HG03139 (cell line): Measurements from ENCODE around the gene IFI27L2.

ENCODE experiments used
- ATAC-seq: cut with Tn5 transposase; IDR thresholded peaks from one replicate; pipeline ENCODE4 v1.9.1; 2021; ENCODE audit not compliant: unreplicated experiment

IFI27L2 gene

GRCh38 chr14:94103554-94104150, 25.8 kb downstream of the IFI27L2 start:
- no peak for ATAC-seq

- ATAC-seq = no peak
These were observed 26.5 kb downstream of the IFI27L2 start for GRCh38 chr14:94102768-94103482.

DNA sequence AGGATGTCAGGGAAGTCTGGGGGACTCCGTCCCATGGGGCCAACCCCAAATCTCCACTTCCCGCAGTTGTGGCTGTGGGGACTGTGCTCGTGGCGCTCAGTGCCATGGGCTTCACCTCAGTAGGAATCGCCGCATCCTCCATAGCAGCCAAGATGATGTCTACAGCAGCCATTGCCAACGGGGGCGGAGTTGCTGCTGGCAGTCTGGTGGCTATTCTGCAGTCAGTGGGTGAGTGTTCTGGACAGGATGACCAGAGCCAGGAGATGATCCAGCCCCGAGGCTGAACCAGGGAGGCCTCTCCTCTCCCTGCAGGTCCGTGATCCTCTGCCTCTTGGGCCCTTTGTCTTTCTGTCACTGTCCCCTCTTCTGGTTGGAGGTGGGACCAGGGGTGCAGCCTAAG, 27.7 kb downstream of the IFI27L2 start:
- no peak for ATAC-seq

GRCh38 chr14:94100847-94101246, 28.6 kb downstream of the IFI27L2 start:
- no peak for ATAC-seq

- ATAC-seq = no peak
These were observed 30.4 kb downstream of the IFI27L2 start for GRCh38 chr14:94099006-94099405.

GRCh38 chr14:94098326-94098992, 30.9 kb downstream of the IFI27L2 start:
- no peak for ATAC-seq

GRCh38 chr14:94097091-94097490, 32.3 kb downstream of the IFI27L2 start:
- ATAC-seq = no peak

GRCh38 chr14:94093418-94093817, 36.0 kb downstream of the IFI27L2 start:
- no peak for ATAC-seq

- ATAC-seq = no peak
These were observed 39.9 kb downstream of the IFI27L2 start for GRCh38 chr14:94089479-94089878.

DNA sequence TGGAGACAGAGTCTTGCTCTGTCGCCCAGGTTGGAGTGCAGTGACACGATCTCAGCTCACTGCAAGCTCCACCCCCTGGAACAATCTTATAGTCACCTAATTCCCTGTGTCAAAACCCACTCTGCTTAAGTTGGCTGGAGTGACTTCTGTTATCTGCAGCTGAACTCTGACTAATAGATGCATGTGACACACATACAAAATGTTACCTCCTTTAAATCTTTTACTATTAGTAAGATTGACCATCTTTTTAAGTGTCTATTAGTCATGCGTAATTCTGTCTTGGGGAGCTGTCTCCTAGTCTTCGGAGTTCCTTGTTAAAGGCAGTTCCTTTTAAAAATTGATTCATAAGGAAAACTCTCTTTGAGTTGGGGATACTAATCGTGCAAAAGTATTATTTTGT, 40.9 kb downstream of the IFI27L2 start:
- no peak for ATAC-seq

- no peak for ATAC-seq
These were observed 41.5 kb downstream of the IFI27L2 start for GRCh38 chr14:94087891-94088290.

DNA sequence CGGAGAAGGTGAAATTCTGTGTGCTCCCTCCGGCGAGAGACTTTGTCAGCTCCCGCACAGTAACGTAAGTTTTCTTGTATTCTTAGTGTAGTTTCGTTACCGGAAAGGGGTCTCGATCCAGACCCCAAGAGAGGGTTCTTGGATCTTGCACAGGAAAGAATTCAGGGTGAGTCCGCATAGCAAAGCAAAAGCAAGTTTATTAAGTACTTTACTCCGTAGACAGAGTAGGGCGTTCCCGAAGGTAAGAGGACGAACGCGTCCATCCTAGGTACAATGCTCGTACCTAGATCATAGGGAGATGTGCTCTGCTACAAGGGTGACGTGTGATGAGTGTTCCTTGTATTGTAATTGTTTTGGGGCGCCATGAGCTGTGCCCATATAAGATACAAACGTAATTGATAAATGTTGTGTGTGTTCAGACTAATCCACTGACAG, 48.0 kb downstream of the IFI27L2 start:
- no peak for ATAC-seq

- ATAC-seq = peak; percentile 98
These were observed 48.6 kb downstream of the IFI27L2 start, which contains the start of the genes DDX24 and IFI27L1 for GRCh38 chr14:94080621-94081385. Gene DDX24, minus strand, starts transcription at chr14:94081202. Its CDS starts 1,460 bp downstream, at chr14:94079742. Gene IFI27L1, plus strand, starts transcription at chr14:94081310. Its CDS starts 15,628 bp downstream, at chr14:94096938.

- ATAC-seq = no peak
These were observed 49.3 kb downstream of the IFI27L2 start for GRCh38 chr14:94079891-94080620.

DNA sequence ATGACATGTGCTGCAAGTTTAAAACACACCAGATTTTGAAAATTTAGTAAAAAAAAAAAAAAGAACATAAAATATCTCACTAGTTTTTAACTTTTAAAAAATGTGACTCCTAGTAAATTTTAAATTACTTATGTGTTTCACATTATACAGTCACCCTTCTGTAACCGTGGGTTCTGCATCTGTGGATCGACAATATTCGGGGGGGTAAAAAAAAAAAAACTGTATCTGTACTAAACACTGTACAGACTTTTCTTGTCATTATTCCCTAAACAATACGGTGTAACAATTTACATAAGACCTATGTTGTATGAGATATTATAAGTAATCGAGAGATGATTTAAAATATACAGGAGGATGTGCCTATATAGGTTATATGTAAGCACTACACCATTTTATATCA, 51.6 kb downstream of the IFI27L2 start:
- no peak for ATAC-seq
